K562 (cell line): Measurements from ENCODE around the gene RALGPS1. TPM values are rescaled to one million over a fixed set of nuclear protein-coding genes. Genes with fewer than 3 reads are reported as not detected.

Experiments
- CBFA2T3 ChIP-seq: fragments of 450-650 bp; IDR thresholded peaks from 2 replicates; pipeline ENCODE4 v1.6.1; 2017
- CBX2 ChIP-seq: fragments of 200-600 bp; sonication (generic); IDR thresholded peaks from one replicate; pipeline ENCODE4 v1.6.1; 2012; ENCODE audit warnings: mild to moderate bottlenecking, low read length, inconsistent platforms; ENCODE audit not compliant: insufficient read depth, poor library complexity, severe bottlenecking
- DNMT1 ChIP-seq: fragments of 450-650 bp; IDR thresholded peaks from 2 replicates; pipeline ENCODE4 v1.6.1; 2016; ENCODE audit warnings: antibody characterized with exemption, mild to moderate bottlenecking
- ELF4 ChIP-seq: fragments of 450-650 bp; formaldehyde crosslinking; IDR thresholded peaks from 2 replicates; pipeline ENCODE4 v1.4.0; 2022; ENCODE audit warnings: missing genetic modification characterization
- ETV5 ChIP-seq: sonication (generic); formaldehyde crosslinking; IDR thresholded peaks from 2 replicates; pipeline ENCODE4 v1.4.0; 2020; ENCODE audit warnings: low read depth, mild to moderate bottlenecking, missing genetic modification reagents
- GABPB1 ChIP-seq: sonication (generic); formaldehyde crosslinking; IDR thresholded peaks from 2 replicates; pipeline ENCODE4 v1.8.0; 2022; ENCODE audit warnings: mild to moderate bottlenecking, missing genetic modification reagents
- KAT2B ChIP-seq: IDR thresholded peaks from one replicate; pipeline ENCODE4 v1.6.1; 2012; ENCODE audit warnings: low read depth, mild to moderate bottlenecking, control low read depth, inconsistent platforms, low read length, moderate library complexity
- KAT8 ChIP-seq: fragments of 450-650 bp; IDR thresholded peaks from 2 replicates; pipeline ENCODE4 v1.6.1; 2016; ENCODE audit warnings: low read depth, mild to moderate bottlenecking
- KLF10 ChIP-seq: fragments of 250-450 bp; sonication (Bioruptor Pico); IDR thresholded peaks from 2 replicates; pipeline ENCODE4 v1.6.1; 2021; ENCODE audit warnings: matching md5 sums
- MEF2A ChIP-seq: IDR thresholded peaks from 2 replicates; pipeline ENCODE4 v1.6.1; 2011; ENCODE audit warnings: low read depth, mild to moderate bottlenecking, low read length, moderate library complexity; ENCODE audit not compliant: control insufficient read depth
- NR2C2 ChIP-seq, 2 experiments: fragments of 200-800 bp in 1 of 2; sonication (Bioruptor generic) in 1 of 2; sonication (generic) in 1 of 2; formaldehyde crosslinking in 1 of 2; IDR thresholded peaks; 2 replicates each; pipeline versions ENCODE4 v1.6.1 to v1.8.0; 2016 to 2022; ENCODE audit warnings: mild to moderate bottlenecking in 1 of 2, missing compliant biosample characterization in 1 of 2, missing genetic modification characterization in 1 of 2, missing genetic modification reagents in 1 of 2
- POLR2AphosphoS5 ChIP-seq: IDR thresholded peaks from 2 replicates; pipeline ENCODE4 v1.6.1; 2011; ENCODE audit warnings: mild to moderate bottlenecking, low read depth, low read length, moderate library complexity; ENCODE audit not compliant: control insufficient read depth, insufficient read depth
- POLR2H ChIP-seq: IDR thresholded peaks from 2 replicates; pipeline ENCODE4 v1.6.1; 2016; ENCODE audit warnings: missing genetic modification characterization, low read depth, mild to moderate bottlenecking, control low read depth, missing compliant biosample characterization, moderate library complexity
- SMARCB1 ChIP-seq: IDR thresholded peaks from 2 replicates; pipeline ENCODE4 v1.6.1; 2011; ENCODE audit warnings: improper control_type of control experiment, low read depth; ENCODE audit not compliant: insufficient read length
- polyA plus RNA-seq, 8 experiments: library from polyadenylated mRNA; depleted of rRNA in 4 of 8; stranded (reverse) in 5 of 8; unstranded in 3 of 8; fragments of >200 nt; fragmentation: Nextera tagmentation in 2 of 8; fragmentation: Illumina TruSeq in 1 of 8; extraction: Ambion mirVana in 2 of 8; extraction: Trizol in 1 of 8; gene quantifications; 2 replicates each; pipeline versions ENCODE4 v1.2.1 to v1.2.3, GENCODE V29; 2011 to 2014; ENCODE audit warnings: inconsistent platforms in 1 of 8, missing spikeins in 1 of 8
- total RNA-seq, 7 experiments: library from RNA; depleted of rRNA in 6 of 7; stranded (reverse); fragments of >200 nt in 6 of 7; fragmentation: Illumina TruSeq in 2 of 7; extraction: Trizol in 2 of 7; gene quantifications; 2 replicates each; pipeline versions ENCODE4 v1.2.1 to v1.2.3, GENCODE V29; 2011 to 2021; ENCODE audit warnings: low replicate concordance in 1 of 7
- TF ChIP-seq, protein P1 (sequence below): fragments of 250-450 bp; sonication (Bioruptor Pico); IDR thresholded peaks from 2 replicates; pipeline ENCODE4 v1.4.0; 2020
- TF ChIP-seq, protein P2 (sequence below): sonication (generic); formaldehyde crosslinking; IDR thresholded peaks from 2 replicates; pipeline ENCODE4 v1.8.0; 2023; ENCODE audit warnings: mild to moderate bottlenecking, missing genetic modification reagents
- TF ChIP-seq, protein P3 (sequence below): sonication (generic); formaldehyde crosslinking; IDR thresholded peaks from 2 replicates; pipeline ENCODE4 v1.8.0; 2022; ENCODE audit warnings: mild to moderate bottlenecking, missing genetic modification reagents

Gene RALGPS1
- total and polyA plus RNA-seq, 9 of the 15 experiments (the other 6 are each of a cell fraction or from before 2014, with no cell fraction given), result 0.04 to 2.6 (median 1.5) TPM

DNA sequence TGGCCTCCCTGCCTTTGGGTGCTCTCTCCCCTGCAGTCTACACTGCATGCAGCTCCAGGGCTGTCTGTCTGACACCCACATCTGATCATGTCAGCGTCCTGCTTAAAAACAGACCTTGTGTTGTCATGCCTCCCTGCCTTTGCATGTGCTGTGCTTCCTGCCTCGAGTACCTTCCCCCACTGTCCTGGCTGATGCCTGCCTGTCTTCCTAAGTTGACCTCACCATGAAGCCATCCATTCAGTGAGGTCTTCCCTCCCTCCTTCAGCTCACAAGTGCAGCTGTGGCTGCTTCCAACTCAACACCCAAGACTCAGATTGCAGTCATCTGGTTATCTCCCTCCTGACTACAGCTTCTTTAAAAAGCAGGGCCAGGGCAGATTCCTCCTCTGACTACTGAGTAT is 202.4 kb downstream of the RALGPS1 start (continued):
- TF ChIP-seq, protein P1, sequence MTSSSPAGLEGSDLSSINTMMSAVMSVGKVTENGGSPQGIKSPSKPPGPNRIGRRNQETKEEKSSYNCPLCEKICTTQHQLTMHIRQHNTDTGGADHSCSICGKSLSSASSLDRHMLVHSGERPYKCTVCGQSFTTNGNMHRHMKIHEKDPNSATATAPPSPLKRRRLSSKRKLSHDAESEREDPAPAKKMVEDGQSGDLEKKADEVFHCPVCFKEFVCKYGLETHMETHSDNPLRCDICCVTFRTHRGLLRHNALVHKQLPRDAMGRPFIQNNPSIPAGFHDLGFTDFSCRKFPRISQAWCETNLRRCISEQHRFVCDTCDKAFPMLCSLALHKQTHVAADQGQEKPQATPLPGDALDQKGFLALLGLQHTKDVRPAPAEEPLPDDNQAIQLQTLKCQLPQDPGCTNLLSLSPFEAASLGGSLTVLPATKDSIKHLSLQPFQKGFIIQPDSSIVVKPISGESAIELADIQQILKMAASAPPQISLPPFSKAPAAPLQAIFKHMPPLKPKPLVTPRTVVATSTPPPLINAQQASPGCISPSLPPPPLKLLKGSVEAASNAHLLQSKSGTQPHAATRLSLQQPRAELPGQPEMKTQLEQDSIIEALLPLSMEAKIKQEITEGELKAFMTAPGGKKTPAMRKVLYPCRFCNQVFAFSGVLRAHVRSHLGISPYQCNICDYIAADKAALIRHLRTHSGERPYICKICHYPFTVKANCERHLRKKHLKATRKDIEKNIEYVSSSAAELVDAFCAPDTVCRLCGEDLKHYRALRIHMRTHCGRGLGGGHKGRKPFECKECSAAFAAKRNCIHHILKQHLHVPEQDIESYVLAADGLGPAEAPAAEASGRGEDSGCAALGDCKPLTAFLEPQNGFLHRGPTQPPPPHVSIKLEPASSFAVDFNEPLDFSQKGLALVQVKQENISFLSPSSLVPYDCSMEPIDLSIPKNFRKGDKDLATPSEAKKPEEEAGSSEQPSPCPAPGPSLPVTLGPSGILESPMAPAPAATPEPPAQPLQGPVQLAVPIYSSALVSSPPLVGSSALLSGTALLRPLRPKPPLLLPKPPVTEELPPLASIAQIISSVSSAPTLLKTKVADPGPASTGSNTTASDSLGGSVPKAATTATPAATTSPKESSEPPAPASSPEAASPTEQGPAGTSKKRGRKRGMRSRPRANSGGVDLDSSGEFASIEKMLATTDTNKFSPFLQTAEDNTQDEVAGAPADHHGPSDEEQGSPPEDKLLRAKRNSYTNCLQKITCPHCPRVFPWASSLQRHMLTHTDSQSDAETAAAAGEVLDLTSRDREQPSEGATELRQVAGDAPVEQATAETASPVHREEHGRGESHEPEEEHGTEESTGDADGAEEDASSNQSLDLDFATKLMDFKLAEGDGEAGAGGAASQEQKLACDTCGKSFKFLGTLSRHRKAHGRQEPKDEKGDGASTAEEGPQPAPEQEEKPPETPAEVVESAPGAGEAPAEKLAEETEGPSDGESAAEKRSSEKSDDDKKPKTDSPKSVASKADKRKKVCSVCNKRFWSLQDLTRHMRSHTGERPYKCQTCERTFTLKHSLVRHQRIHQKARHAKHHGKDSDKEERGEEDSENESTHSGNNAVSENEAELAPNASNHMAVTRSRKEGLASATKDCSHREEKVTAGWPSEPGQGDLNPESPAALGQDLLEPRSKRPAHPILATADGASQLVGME (CRISPR knock-in tag), result no peak
- TF ChIP-seq KAT8 (no peak), CBX2 (no peak), CBFA2T3 (0 out of 2 replicates have a peak, but pooled peaks have one; percentile 4), DNMT1 (no peak), MEF2A (no peak), KLF10 (no peak), ELF4 (CRISPR knock-in tag) (no peak), ETV5 (CRISPR knock-in tag) (0 out of 2 replicates have a peak, but pooled peaks have one; percentile 38), NR2C2 (CRISPR knock-in tag; IDR thresholded peaks at IDR 0.05) (no peak), NR2C2 (tag; IDR thresholded peaks at IDR 0.05) (0 out of 2 replicates have a peak, but pooled peaks have one; percentile 20), SMARCB1 (no peak), POLR2AphosphoS5 (no peak), POLR2H (tag) (no peak), KAT2B (no peak), GABPB1 (CRISPR knock-in tag) (no peak)
- TF ChIP-seq, protein P2, sequence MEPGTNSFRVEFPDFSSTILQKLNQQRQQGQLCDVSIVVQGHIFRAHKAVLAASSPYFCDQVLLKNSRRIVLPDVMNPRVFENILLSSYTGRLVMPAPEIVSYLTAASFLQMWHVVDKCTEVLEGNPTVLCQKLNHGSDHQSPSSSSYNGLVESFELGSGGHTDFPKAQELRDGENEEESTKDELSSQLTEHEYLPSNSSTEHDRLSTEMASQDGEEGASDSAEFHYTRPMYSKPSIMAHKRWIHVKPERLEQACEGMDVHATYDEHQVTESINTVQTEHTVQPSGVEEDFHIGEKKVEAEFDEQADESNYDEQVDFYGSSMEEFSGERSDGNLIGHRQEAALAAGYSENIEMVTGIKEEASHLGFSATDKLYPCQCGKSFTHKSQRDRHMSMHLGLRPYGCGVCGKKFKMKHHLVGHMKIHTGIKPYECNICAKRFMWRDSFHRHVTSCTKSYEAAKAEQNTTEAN (CRISPR knock-in tag), result no peak
- TF ChIP-seq, protein P3, sequence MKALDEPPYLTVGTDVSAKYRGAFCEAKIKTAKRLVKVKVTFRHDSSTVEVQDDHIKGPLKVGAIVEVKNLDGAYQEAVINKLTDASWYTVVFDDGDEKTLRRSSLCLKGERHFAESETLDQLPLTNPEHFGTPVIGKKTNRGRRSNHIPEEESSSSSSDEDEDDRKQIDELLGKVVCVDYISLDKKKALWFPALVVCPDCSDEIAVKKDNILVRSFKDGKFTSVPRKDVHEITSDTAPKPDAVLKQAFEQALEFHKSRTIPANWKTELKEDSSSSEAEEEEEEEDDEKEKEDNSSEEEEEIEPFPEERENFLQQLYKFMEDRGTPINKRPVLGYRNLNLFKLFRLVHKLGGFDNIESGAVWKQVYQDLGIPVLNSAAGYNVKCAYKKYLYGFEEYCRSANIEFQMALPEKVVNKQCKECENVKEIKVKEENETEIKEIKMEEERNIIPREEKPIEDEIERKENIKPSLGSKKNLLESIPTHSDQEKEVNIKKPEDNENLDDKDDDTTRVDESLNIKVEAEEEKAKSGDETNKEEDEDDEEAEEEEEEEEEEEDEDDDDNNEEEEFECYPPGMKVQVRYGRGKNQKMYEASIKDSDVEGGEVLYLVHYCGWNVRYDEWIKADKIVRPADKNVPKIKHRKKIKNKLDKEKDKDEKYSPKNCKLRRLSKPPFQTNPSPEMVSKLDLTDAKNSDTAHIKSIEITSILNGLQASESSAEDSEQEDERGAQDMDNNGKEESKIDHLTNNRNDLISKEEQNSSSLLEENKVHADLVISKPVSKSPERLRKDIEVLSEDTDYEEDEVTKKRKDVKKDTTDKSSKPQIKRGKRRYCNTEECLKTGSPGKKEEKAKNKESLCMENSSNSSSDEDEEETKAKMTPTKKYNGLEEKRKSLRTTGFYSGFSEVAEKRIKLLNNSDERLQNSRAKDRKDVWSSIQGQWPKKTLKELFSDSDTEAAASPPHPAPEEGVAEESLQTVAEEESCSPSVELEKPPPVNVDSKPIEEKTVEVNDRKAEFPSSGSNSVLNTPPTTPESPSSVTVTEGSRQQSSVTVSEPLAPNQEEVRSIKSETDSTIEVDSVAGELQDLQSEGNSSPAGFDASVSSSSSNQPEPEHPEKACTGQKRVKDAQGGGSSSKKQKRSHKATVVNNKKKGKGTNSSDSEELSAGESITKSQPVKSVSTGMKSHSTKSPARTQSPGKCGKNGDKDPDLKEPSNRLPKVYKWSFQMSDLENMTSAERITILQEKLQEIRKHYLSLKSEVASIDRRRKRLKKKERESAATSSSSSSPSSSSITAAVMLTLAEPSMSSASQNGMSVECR, result no peak
